BE2C (cell line): ENCODE measurements around the gene ITIH4.

Experiments
- DNase-seq: peaks from one replicate; pipeline ENCODE4 v3.0.0-alpha.2; 2020
- H3K27me3 ChIP-seq: fragments of 250-450 bp; sonication (Bioruptor Pico); 2 replicates; pipeline ENCODE4 v1.5.1; 2020; ENCODE audit warnings: mild to moderate bottlenecking
- H3K36me3 ChIP-seq: fragments of 250-450 bp; sonication (Bioruptor Pico); 2 replicates; pipeline ENCODE4 v1.5.1; 2020; ENCODE audit warnings: mild to moderate bottlenecking
- H3K4me1 ChIP-seq: fragments of 250-450 bp; sonication (Bioruptor Pico); 2 replicates; pipeline ENCODE4 v1.5.1; 2020
- H3K4me3 ChIP-seq: 2 replicates; pipeline ENCODE4 v1.5.1; 2011; ENCODE audit warnings: low read depth, low read length
- H3K9me3 ChIP-seq: fragments of 250-450 bp; sonication (Bioruptor Pico); 2 replicates; pipeline ENCODE4 v1.5.1; 2020
- CTCF ChIP-seq: IDR thresholded peaks from 2 replicates; pipeline ENCODE4 v1.5.1; 2012; ENCODE audit warnings: mild to moderate bottlenecking, low read depth, low read length

Gene ITIH4

GRCh38 chr3:52838561-52839267 lies 8.2 kb upstream of the ITIH4 start:
- no peak for TF ChIP-seq CTCF
- Histone ChIP-seq H3K36me3 (no peaks in the 10 kb centered on the region), H3K9me3 (no peaks in the 10 kb centered on the region), H3K27me3 (no peaks in the 10 kb centered on the region), H3K4me3 (no peak overlapping the region), H3K4me1 (no peaks in the 10 kb centered on the region)
- DNase-seq: no peak

- Histone ChIP-seq H3K4me1 (peaks cover 3% of the 10 kb centered on the region), H3K27me3 (no peaks in the 10 kb centered on the region), H3K9me3 (no peaks in the 10 kb centered on the region), H3K4me3 (no peak overlapping the region), H3K36me3 (no peaks in the 10 kb centered on the region)
- TF ChIP-seq CTCF: no peak
- no peak for DNase-seq
Observed at GRCh38 chr3:52836986-52837385, 6.5 kb upstream of the ITIH4 start.

GRCh38 chr3:52836471-52836845 lies 6.0 kb upstream of the ITIH4 start:
- Histone ChIP-seq H3K36me3 (no peaks in the 10 kb centered on the region), H3K27me3 (no peaks in the 10 kb centered on the region), H3K4me3 (no peak overlapping the region), H3K4me1 (peaks cover 6% of the 10 kb centered on the region), H3K9me3 (no peaks in the 10 kb centered on the region)
- DNase-seq: no peak
- no peak for TF ChIP-seq CTCF

- Histone ChIP-seq H3K36me3 (no peaks in the 10 kb centered on the region), H3K4me3 (no peak overlapping the region), H3K4me1 (peaks cover 6% of the 10 kb centered on the region), H3K27me3 (no peaks in the 10 kb centered on the region), H3K9me3 (no peaks in the 10 kb centered on the region)
- no peak for TF ChIP-seq CTCF
- no peak for DNase-seq
Observed at GRCh38 chr3:52835766-52836470, 5.4 kb upstream of the ITIH4 start.

- Histone ChIP-seq H3K4me3 (no peak within 1 kb of the TSS), H3K4me1 (peaks cover 6% of the 10 kb centered on the region), H3K9me3 (no peaks in the 10 kb centered on the region), H3K36me3 (no peaks in the 10 kb centered on the region), H3K27me3 (no peaks in the 10 kb centered on the region)
- DNase-seq: no peak
- TF ChIP-seq CTCF: no peak
Observed at GRCh38 chr3:52834871-52835501, 4.5 kb upstream of the ITIH4 start, which contains the start of gene MUSTN1. MUSTN1 (minus strand) TSS chr3:52835019; CDS start chr3:52834948, 71 bp downstream.

GRCh38 chr3:52833202-52833601 lies 2.7 kb upstream of the ITIH4 start:
- no peaks in the 10 kb centered on the region for H3K27me3 ChIP-seq
- H3K4me3 ChIP-seq: no peak overlapping the region
- no peak for TF ChIP-seq CTCF
- H3K9me3 ChIP-seq: no peaks in the 10 kb centered on the region
- H3K36me3 ChIP-seq: no peaks in the 10 kb centered on the region
- peaks cover 6% of the 10 kb centered on the region for H3K4me1 ChIP-seq
- DNase-seq: no peak
